GM12878 (cell line): ENCODE measurements around the gene DUSP22. TPM values are rescaled to one million over a fixed set of nuclear protein-coding genes. Genes with fewer than 3 reads are reported as not detected.

Experiments
- CHD2 ChIP-seq: IDR thresholded peaks from 2 replicates; pipeline ENCODE4 v1.6.1; 2011; ENCODE audit warnings: low read depth, low read length, improper control_type of control experiment, borderline replicate concordance
- GABPA ChIP-seq: IDR thresholded peaks from 2 replicates; pipeline ENCODE4 v1.6.1; 2014; ENCODE audit warnings: antibody characterized with exemption, low read depth, mild to moderate bottlenecking, inconsistent platforms
- MTA3 ChIP-seq: IDR thresholded peaks from 2 replicates; pipeline ENCODE4 v1.6.1; 2012; ENCODE audit warnings: low read length, inconsistent platforms, borderline replicate concordance
- NR2C2 ChIP-seq: IDR thresholded peaks from 2 replicates; pipeline ENCODE4 v1.6.1; 2011; ENCODE audit warnings: borderline replicate concordance, low read depth; ENCODE audit not compliant: control insufficient read depth, insufficient read length
- SP1 ChIP-seq: IDR thresholded peaks from one replicate; pipeline ENCODE4 v1.6.1; 2011; ENCODE audit warnings: low read depth, low read length
- TAF1 ChIP-seq: IDR thresholded peaks from 2 replicates; pipeline ENCODE4 v1.6.1; 2011; ENCODE audit warnings: mild to moderate bottlenecking, low read depth, low read length, borderline replicate concordance
- TBL1XR1 ChIP-seq: IDR thresholded peaks from 2 replicates; pipeline ENCODE4 v1.6.1; 2012; ENCODE audit warnings: low read depth, low read length, improper control_type of control experiment
- TCF3 ChIP-seq: IDR thresholded peaks from 2 replicates; pipeline ENCODE4 v1.6.1; 2012; ENCODE audit warnings: low read depth, mild to moderate bottlenecking, low read length, borderline replicate concordance; ENCODE audit not compliant: insufficient read depth
- YBX1 ChIP-seq: fragments of 450-650 bp; IDR thresholded peaks from 2 replicates; pipeline ENCODE4 v1.6.1; 2016; ENCODE audit warnings: antibody characterized with exemption
- polyA plus RNA-seq, 11 experiments: library from polyadenylated mRNA; depleted of rRNA in 4 of 11; unstranded in 6 of 11; stranded (reverse) in 5 of 11; fragments of >200 nt; fragmentation: Nextera tagmentation in 4 of 11; fragmentation: Illumina TruSeq in 1 of 11; extraction: Ambion mirVana in 4 of 11; extraction: Trizol in 1 of 11; gene quantifications; 1 replicate in 1 of 11; 2 replicates in 10 of 11; pipeline versions ENCODE4 v1.2.1 to v1.2.3, GENCODE V29; 2011 to 2016; ENCODE audit warnings: inconsistent platforms in 2 of 11, missing spikeins in 2 of 11, low read depth in 1 of 11
- total RNA-seq, 4 experiments: library from RNA; depleted of rRNA in 3 of 4; stranded (reverse); fragments of >200 nt in 3 of 4; fragmentation: Illumina TruSeq in 1 of 4; extraction: Trizol in 1 of 4; gene quantifications; 2 replicates each; pipeline versions ENCODE4 v1.2.1 to v1.2.3, GENCODE V29; 2013 to 2021
- TF ChIP-seq, protein P1 (sequence below): IDR thresholded peaks from 2 replicates; pipeline ENCODE4 v1.6.1; 2012; ENCODE audit warnings: mild to moderate bottlenecking, low read depth, low read length
- TF ChIP-seq, protein P2 (sequence below): IDR thresholded peaks from 2 replicates; pipeline ENCODE4 v1.6.1; 2012; ENCODE audit warnings: improper control_type of control experiment, low read depth, low read length; ENCODE audit not compliant: insufficient replicate concordance
- TF ChIP-seq, protein P3 (sequence below): fragments of 150-350 bp; IDR thresholded peaks from 2 replicates; pipeline ENCODE4 v1.6.1; 2016; ENCODE audit warnings: low read depth, low read length
- TF ChIP-seq, protein P4 (sequence below): fragments of 450-650 bp; conservative IDR thresholded peaks from 2 replicates; pipeline ENCODE4 v1.6.1; 2017; ENCODE audit warnings: mild to moderate bottlenecking, moderate library complexity

DUSP22 gene
- total and polyA plus RNA-seq, 10 of the 15 experiments (the other 5 are each of a cell fraction or from before 2014, with no cell fraction given), result 78.9 to 156 (median 107) TPM

DNA sequence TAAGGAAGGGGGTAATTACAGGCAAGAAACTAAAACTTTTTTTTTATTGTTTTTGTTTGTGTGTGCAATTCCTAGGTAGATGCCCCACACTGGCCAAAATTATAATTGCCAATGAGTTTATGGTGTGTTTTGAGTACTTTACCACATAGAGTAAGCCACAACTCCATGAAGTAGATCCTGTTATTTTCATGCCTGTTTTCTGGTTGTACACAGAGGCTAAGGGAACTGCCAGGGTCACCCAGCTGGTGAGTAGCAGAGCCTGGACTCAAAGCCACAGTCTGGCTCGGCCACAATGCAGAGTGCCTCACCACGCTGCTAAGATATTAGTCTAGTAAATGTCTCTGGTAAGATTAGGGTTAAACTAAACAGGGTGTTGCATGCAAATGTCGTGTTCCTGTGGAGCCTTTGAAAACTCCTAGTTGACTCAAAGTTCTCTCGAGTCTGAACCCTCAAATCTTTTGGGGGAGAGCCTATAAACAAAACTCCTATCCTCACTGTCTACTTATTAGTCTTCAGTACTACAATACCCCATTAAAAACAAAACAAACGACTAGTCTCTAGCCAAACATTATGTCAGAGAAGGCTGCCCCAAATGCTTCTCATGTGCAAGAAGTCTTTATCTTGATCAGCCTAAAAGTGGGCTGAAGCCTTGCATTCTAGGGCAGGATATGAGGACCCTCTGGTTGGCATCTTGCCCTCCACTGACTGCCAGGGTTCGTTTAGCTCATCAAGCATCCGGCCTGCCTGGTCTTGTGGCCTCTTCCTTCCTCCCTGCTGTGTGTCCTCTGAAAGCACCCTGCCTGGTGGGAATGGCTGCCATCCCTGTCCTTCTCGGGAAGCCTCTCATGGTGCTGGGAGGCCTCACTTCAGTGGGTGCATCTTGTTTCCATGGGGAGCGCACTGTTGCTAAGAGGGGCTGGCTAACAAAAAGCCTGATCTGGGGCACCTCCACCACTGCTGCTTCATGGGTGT, 4.2 kb downstream of the DUSP22 start (continued):
- TF ChIP-seq TCF3 (no peak; the same call in 1 of the 2 replicates), TBL1XR1 (0 out of 2 replicates have a peak, but pooled peaks have one; percentile 11), YBX1 (no peak), NR2C2 (no peak), SP1 (no peak), TAF1 (no peak; the same call in 1 of the 2 replicates), GABPA (no peak), CHD2 (no peak), MTA3 (no peak)
- TF ChIP-seq, protein P1, sequence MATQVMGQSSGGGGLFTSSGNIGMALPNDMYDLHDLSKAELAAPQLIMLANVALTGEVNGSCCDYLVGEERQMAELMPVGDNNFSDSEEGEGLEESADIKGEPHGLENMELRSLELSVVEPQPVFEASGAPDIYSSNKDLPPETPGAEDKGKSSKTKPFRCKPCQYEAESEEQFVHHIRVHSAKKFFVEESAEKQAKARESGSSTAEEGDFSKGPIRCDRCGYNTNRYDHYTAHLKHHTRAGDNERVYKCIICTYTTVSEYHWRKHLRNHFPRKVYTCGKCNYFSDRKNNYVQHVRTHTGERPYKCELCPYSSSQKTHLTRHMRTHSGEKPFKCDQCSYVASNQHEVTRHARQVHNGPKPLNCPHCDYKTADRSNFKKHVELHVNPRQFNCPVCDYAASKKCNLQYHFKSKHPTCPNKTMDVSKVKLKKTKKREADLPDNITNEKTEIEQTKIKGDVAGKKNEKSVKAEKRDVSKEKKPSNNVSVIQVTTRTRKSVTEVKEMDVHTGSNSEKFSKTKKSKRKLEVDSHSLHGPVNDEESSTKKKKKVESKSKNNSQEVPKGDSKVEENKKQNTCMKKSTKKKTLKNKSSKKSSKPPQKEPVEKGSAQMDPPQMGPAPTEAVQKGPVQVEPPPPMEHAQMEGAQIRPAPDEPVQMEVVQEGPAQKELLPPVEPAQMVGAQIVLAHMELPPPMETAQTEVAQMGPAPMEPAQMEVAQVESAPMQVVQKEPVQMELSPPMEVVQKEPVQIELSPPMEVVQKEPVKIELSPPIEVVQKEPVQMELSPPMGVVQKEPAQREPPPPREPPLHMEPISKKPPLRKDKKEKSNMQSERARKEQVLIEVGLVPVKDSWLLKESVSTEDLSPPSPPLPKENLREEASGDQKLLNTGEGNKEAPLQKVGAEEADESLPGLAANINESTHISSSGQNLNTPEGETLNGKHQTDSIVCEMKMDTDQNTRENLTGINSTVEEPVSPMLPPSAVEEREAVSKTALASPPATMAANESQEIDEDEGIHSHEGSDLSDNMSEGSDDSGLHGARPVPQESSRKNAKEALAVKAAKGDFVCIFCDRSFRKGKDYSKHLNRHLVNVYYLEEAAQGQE, result no peak
- TF ChIP-seq, protein P2, sequence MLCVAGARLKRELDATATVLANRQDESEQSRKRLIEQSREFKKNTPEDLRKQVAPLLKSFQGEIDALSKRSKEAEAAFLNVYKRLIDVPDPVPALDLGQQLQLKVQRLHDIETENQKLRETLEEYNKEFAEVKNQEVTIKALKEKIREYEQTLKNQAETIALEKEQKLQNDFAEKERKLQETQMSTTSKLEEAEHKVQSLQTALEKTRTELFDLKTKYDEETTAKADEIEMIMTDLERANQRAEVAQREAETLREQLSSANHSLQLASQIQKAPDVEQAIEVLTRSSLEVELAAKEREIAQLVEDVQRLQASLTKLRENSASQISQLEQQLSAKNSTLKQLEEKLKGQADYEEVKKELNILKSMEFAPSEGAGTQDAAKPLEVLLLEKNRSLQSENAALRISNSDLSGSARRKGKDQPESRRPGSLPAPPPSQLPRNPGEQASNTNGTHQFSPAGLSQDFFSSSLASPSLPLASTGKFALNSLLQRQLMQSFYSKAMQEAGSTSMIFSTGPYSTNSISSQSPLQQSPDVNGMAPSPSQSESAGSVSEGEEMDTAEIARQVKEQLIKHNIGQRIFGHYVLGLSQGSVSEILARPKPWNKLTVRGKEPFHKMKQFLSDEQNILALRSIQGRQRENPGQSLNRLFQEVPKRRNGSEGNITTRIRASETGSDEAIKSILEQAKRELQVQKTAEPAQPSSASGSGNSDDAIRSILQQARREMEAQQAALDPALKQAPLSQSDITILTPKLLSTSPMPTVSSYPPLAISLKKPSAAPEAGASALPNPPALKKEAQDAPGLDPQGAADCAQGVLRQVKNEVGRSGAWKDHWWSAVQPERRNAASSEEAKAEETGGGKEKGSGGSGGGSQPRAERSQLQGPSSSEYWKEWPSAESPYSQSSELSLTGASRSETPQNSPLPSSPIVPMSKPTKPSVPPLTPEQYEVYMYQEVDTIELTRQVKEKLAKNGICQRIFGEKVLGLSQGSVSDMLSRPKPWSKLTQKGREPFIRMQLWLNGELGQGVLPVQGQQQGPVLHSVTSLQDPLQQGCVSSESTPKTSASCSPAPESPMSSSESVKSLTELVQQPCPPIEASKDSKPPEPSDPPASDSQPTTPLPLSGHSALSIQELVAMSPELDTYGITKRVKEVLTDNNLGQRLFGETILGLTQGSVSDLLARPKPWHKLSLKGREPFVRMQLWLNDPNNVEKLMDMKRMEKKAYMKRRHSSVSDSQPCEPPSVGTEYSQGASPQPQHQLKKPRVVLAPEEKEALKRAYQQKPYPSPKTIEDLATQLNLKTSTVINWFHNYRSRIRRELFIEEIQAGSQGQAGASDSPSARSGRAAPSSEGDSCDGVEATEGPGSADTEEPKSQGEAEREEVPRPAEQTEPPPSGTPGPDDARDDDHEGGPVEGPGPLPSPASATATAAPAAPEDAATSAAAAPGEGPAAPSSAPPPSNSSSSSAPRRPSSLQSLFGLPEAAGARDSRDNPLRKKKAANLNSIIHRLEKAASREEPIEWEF, result no peak
- TF ChIP-seq, protein P3, sequence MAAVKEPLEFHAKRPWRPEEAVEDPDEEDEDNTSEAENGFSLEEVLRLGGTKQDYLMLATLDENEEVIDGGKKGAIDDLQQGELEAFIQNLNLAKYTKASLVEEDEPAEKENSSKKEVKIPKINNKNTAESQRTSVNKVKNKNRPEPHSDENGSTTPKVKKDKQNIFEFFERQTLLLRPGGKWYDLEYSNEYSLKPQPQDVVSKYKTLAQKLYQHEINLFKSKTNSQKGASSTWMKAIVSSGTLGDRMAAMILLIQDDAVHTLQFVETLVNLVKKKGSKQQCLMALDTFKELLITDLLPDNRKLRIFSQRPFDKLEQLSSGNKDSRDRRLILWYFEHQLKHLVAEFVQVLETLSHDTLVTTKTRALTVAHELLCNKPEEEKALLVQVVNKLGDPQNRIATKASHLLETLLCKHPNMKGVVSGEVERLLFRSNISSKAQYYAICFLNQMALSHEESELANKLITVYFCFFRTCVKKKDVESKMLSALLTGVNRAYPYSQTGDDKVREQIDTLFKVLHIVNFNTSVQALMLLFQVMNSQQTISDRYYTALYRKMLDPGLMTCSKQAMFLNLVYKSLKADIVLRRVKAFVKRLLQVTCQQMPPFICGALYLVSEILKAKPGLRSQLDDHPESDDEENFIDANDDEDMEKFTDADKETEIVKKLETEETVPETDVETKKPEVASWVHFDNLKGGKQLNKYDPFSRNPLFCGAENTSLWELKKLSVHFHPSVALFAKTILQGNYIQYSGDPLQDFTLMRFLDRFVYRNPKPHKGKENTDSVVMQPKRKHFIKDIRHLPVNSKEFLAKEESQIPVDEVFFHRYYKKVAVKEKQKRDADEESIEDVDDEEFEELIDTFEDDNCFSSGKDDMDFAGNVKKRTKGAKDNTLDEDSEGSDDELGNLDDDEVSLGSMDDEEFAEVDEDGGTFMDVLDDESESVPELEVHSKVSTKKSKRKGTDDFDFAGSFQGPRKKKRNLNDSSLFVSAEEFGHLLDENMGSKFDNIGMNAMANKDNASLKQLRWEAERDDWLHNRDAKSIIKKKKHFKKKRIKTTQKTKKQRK, result no peak
- TF ChIP-seq, protein P4, sequence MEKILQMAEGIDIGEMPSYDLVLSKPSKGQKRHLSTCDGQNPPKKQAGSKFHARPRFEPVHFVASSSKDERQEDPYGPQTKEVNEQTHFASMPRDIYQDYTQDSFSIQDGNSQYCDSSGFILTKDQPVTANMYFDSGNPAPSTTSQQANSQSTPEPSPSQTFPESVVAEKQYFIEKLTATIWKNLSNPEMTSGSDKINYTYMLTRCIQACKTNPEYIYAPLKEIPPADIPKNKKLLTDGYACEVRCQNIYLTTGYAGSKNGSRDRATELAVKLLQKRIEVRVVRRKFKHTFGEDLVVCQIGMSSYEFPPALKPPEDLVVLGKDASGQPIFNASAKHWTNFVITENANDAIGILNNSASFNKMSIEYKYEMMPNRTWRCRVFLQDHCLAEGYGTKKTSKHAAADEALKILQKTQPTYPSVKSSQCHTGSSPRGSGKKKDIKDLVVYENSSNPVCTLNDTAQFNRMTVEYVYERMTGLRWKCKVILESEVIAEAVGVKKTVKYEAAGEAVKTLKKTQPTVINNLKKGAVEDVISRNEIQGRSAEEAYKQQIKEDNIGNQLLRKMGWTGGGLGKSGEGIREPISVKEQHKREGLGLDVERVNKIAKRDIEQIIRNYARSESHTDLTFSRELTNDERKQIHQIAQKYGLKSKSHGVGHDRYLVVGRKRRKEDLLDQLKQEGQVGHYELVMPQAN, result no peak
